DMS114 treated with DMSO at 0.1 percent for 48 hours (cell line): ENCODE measurements around the gene SOX10.

Experiments used
- DNase-seq: peaks from one replicate; lab custom pipeline; 2025; ENCODE audit not compliant: unreplicated experiment; lab: John Stamatoyannopoulos, UW

The SOX10 gene

DNA sequence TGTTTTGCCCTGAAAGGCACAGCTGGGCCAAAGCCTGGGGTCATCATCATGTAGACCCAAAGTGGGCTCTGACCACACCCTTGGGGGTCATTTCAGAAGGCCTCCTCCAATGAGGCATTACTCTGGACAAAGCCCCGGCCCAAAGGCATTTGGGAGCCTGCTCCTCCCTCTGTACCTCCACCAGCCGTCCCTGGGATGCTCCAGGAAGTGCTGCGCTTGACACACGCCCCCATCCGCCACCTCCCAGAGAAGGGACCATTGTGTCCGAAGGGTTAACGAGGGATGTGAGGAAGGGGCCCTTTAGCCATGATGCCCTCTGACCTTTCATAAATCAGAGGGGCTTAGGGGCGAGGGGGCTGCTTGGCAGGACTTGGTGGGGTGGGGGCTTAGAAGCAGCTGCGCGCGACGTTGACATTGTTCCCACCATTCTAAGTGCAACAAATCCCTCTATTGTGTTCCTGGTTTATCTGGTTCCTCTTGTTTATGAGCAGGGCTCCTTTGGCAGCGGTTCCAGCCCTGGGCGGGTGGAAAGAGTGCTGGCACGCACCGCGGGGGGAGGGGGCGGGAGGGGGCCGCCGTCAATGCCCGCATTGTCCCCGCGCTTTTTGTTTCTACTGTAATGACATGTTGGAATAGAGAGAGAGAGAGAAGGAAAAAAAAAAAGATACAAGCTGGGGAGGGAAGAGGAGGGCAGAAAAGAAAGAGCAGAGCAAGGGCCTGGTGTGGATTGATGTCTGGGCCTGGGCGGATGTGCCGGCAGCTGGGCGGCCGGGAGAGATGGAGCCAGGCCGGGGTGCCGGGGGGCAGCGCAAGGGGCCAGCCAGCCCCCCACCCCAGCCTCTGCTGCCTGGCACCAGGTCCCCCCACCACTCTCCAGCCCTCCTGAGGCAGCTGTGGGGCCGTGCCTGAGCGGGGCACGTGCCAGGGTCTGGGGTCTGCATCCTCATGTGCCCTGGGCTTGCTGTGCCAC is 32.1 kb upstream of the SOX10 start:
- no peak for DNase-seq

DNA sequence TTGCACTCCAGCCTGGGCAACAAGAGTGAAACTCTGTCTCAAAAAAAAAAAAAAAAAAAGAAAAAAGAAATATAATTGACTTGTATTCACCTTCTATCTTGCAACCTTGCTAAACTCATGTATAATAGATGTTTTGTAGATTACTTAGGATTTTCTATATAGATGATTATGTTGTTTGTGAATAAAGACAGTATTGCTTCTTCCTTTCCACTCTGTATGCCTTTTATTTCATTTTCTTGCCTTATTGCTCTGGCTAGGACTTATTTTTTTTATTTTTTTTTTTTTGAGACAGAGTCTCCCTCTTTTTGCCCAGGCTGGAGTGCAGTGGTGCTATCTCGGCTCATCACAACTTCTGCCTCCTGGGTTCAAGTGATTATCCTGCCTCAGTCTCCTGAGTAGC is 29.7 kb upstream of the SOX10 start:
- no peak for DNase-seq

DNA sequence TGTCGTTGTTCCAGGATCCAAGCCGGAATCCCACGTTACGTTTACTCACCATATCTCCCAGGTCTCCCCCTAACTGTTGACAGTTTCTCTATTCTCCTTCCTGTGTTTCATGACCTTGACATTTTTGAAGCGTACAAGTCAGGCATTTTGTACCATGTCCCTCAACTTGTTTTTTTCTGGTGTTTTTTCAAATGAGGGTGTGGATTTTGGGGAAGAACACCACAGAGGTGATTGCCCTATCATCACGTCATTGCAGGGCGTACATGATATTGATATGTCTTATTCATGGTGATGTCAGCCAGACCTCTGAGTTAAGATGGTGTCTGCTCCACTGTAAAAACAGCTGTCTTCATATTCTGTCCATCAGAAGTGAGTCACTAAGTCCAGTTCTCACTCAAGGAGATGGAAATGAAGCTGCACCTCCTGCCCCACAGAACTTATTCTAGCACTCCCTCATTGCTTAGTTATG is 28.3 kb upstream of the SOX10 start:
- DNase-seq = no peak

DNA sequence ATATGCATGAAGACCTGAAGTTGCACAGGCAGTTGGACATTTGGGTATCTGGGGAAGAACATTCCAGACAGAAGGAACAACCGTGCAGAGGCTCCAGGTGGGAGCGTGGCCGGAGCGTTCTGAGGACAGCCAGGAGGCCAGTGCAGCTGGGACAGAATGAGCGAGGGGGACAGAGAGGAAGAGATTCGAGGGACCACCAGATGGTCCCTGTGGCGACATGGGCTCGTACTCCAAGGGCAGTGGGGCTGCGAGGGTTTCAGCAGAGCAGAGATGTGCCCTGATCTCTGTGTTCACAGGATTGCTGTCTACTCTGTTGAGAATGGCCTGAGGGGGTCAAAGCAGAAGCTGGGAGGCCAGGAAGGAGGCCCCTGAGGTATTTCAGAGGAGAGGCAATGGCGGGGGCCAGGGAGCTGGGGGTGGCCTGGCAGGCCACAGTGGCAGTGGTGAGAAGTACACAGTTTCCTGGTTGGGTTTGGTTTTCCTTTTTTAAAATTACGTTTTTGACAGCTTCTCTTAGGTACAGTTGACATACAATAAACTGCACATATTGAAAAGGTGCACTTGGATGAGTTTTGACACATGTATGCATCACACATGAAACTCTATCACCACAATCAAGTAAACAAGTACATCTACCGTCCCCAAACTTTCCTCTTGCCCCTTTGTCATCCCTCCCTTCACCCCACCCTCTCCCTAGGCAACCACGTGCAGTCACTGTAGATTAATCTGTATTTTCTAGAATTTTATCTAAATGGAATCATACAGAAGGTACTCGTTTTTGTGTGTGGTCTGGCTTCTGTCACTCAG is 24.8 kb upstream of the SOX10 start:
- no peak for DNase-seq

GRCh38 chr22:38007330-38007902 is 23.1 kb upstream of the SOX10 start:
- DNase-seq = no peak

- no peak for DNase-seq
Observed at GRCh38 chr22:38006906-38007305, 22.6 kb upstream of the SOX10 start.

DNA sequence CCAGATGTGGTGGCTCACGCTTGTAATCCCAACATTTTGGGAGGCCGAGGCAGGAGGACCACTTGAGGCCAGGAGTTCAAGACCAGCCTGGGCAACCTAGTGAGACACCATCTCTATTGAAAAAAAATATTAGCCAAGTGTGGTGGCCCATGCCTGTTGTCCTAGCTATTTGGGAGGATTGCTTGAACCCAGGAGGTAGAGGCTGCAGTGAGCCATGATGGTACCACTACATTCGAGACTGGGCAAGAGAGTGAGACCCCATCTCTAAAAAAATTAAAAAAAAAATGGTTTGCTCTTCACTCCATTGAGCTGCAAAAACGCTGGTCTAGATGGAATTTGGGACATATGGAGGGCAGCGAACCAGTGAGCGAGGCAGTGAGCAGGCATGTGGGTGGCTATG is 21.6 kb upstream of the SOX10 start:
- no peak for DNase-seq

GRCh38 chr22:37999640-38000272 is 15.4 kb upstream of the SOX10 start:
- no peak for DNase-seq

DNA sequence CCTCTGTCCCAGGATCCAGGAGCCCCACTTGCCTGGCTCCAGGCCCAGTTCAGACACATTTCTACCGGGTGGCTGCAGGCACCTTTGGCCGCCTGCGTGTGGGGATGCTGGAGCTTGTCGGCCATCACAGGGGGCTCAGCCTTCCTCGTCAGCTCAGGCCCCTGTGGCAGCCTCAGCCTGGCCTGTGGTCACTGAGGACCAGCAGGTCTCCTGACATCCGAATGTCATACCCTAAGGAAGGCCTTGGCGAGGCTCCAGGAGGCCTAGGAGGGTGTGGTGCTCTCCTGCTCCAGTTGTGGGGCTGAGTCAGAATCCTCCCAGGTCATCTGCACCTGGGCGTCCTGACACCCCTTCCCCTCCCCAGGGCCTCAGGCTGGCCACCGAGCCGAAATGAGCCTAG is 14.9 kb upstream of the SOX10 start:
- no peak for DNase-seq

DNA sequence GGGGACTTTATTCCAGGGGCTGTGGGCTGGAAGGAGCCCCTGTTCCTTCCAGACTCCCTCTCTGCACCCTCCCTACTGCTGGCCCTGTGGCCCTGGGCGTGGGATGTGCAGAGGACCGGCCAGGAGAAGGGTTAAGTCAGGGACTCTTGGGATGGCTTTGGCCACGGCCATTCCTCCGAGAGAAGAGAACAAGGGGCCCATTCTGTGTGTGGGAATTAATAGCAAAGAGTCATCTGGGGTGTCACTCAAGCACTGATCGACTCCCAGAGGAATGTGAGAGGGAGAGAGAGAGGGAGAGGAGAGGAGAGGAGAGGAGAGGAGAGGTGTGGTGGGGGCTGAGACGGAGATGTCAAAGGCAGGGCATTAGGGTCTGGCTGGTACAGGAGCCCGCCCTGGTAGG is 14.2 kb upstream of the SOX10 start:
- DNase-seq = no peak

- DNase-seq = no peak
Observed at GRCh38 chr22:37996515-37997246, 12.3 kb upstream of the SOX10 start.

DNA sequence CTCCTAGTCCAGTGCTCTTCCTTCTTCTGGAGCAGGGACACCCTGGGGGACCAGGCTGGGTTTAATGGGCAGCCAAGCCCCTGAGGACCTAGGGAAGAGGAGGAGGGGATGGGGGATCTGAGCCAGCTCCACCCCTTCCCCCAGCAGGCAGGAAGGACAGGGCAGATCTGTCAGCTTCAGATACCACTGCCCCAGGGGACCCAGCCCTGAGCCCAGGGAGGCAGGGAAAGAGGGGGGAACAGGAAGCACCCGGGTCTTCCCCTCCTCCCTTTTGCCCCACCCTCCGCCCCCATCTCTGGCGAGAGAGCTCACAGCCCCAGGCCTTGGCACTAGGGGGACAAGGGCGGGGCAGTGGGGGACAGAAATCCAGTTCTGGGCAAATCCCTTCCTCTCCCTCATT is 11.7 kb upstream of the SOX10 start:
- DNase-seq = no peak

DNA sequence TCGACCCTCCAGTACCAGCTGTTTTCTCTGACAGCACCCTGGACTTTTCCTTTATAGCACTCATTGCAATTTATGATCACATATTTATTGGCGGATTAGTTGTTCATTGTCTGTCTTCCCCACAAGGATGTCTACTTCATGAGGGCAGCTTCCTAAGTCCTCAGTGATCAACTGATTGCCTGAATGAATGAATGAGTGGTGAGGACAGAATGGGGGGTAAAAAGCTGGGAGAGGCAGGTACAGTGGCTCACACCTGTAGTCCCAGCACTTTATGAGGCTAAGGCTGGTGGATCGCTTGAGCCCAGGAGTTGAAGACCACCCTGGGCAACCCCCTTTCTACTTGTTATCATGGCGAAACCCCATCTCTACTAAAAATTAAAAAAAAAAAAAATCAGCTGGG is 11.1 kb upstream of the SOX10 start:
- DNase-seq = no peak

DNA sequence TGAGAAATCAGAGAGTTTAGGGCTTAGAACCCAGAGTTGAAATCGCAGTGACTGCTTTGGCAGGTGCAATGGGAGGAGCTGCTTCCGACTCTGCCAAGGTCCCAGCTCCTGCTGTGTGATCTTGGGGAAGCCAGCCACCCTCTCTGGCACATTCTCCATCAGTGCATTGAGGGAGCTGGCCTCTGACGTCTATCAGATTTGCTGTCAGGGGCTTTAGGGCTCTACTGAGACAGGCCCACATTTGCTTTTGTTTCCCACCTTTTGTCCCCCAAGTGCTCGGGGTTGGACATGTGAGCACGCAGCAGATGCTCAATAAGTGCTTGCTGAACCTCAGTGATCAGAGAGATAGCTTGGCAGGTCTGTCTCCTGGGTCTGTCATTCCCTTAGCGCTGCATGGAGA is 10.6 kb upstream of the SOX10 start:
- no peak for DNase-seq

DNA sequence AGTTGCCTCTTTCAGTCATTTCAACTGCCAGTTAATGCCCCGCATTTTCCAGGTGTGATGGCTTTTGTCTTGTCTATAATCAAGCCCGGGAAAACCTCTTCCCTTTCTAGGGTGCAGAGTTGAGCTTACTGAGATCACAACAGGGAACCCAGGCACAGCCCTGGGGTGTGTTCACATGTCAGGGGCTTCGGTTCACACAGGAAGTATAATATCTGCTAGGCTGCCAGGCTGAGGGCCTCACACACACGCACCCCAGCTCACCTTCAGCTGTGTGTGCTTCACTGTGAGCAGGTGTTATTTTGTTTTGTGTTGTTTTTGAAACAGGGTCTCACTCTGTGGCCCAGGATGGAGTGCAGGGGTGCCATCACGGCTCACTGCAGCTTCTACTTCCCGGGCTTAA is 9.7 kb upstream of the SOX10 start:
- no peak for DNase-seq

DNA sequence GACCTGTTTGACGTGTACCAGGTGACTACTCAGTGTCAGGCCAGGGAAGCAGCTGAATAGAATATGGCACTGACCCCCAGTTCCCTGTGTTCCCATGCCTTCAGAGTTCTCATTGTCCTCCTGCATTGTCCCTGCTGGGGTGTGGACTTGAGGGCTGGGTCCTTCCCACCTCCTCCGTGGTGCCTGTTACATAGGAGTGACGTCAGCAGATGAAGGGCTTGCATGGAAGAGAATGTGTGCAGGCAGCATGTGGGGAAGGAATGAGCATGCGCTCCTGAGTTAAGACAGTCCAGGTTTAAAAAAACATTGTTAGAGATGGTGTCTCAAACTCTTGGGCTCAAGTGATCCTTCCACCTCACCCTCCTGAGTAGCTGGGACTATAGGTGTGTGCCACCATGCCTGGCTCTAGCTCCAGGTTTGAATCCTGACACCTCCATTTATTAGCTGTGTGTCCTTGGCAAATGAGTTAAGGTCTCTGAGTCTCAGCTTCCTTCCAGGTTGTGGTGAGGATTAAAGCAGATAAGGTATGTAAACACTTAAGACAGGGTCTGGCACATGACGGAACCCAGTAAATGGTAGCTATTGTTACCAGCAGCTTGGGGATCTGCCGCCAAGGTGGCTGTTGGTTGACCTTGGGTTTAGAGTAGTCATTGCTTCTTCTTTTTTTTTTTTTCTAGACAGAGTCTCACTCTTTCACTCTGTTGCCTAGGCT is 7.5 kb upstream of the SOX10 start:
- no peak for DNase-seq

DNA sequence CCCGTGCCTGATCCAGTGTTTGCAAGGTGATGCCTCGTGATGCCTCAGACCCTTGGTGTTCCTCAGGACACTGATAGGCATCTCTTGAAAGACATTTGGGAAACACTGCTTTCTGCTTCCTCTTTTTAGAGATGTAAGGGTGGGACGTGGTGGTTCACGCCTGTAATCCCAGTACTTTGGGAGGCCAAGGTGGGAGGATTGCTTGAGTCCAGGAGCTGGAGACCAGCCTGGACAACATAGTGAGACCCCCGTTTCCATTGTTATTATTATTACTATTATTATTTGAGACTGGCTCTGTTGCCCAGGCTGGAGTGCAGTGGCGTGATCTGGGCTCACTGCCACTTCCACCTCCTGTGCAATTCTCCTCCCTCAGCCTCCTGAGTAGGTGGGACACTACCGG is 6.5 kb upstream of the SOX10 start:
- no peak for DNase-seq

GRCh38 chr22:37990301-37990700 is 5.9 kb upstream of the SOX10 start:
- no peak for DNase-seq

GRCh38 chr22:37989146-37990045 is 5.0 kb upstream of the SOX10 start:
- no peak for DNase-seq
